ENCODE results near the gene NCAPG2. TPM values are rescaled to one million over a fixed set of nuclear protein-coding genes. Genes with fewer than 3 reads are reported as not detected.

Gene NCAPG2
- total RNA-seq, 4 donors from 2014 or later, result 6.7 to 8.3 (median 7.7) TPM

DNA sequence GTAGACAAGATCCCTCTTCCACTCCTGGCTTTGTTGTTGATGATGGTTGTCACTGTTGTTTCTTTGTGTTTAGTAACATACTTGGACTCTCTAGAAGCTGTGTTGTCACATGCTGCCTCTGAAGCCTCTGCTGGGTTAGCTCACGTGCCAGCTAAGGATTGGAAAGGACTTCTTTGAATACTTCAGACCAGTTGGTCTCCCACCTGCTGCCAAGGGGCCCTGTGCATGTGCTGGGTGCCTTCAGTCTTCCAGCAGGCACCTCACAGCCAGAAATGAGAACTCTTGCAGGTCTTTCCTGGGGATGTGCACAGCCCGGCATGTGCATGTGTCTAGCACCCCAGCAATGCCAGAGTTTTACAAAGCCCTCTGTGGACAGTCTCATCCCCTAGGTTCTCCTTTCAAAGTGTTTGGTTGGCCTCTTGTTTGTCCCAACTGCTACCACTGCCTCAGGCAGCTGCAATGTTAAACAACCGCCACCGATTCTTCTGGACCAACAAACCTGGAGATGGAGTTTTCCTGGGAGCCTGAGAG lies 21.7 kb upstream of the NCAPG2 start:
- WGBS, 2 donors, result 89% methylated on average over 4 of the region's 4 CpGs
- Histone ChIP-seq H3K36me3 (peaks cover 0 to 3% of the 10 kb centered on the region in 2 donors), H3K27ac (no peak overlapping the region), H3K27me3 (no peaks in the 10 kb centered on the region), H3K4me3 (replicated peaks in 1 of 3) (no peak overlapping the region), H3K9me3 (no peaks in the 10 kb centered on the region), H3K4me1 (no peaks in the 10 kb centered on the region)
- TF ChIP-seq, protein P1, sequence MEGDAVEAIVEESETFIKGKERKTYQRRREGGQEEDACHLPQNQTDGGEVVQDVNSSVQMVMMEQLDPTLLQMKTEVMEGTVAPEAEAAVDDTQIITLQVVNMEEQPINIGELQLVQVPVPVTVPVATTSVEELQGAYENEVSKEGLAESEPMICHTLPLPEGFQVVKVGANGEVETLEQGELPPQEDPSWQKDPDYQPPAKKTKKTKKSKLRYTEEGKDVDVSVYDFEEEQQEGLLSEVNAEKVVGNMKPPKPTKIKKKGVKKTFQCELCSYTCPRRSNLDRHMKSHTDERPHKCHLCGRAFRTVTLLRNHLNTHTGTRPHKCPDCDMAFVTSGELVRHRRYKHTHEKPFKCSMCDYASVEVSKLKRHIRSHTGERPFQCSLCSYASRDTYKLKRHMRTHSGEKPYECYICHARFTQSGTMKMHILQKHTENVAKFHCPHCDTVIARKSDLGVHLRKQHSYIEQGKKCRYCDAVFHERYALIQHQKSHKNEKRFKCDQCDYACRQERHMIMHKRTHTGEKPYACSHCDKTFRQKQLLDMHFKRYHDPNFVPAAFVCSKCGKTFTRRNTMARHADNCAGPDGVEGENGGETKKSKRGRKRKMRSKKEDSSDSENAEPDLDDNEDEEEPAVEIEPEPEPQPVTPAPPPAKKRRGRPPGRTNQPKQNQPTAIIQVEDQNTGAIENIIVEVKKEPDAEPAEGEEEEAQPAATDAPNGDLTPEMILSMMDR (IDR thresholded peaks at IDR 0.05), result no peak
- TF ChIP-seq POLR2A (IDR thresholded peaks at IDR 0.05), result no peak
- intact Hi-C loops (cut with DNase I), result no loop called here
- DNase-seq, result no peak

DNA sequence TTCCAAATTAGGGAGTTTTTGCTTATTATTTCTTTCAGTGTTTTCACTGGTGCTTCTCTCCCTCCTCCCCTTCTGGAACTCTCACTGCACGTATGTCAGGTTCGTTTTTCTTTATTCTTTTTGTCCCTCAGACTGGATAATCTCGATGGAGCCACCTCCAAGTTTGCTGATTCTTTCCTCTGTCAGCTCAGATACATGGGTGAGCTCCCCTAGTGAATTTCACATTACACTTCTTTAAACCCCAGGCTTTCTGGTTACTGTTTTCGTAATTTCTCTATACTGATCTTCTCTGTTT lies 20.8 kb upstream of the NCAPG2 start:
- Histone ChIP-seq H3K4me3 (replicated peaks in 1 of 3) (no peak overlapping the region), H3K36me3 (peaks cover 0 to under 1% of the 10 kb centered on the region in 2 donors), H3K27me3 (no peaks in the 10 kb centered on the region), H3K4me1 (no peaks in the 10 kb centered on the region), H3K9me3 (no peaks in the 10 kb centered on the region), H3K27ac (no peak overlapping the region)
- no peak for DNase-seq
- intact Hi-C loops (cut with DNase I), result no loop called here
- 85 to 86% methylated on average over 4 of the region's 4 CpGs for WGBS, 2 donors
- no peak for TF ChIP-seq POLR2A (IDR thresholded peaks at IDR 0.05)
- TF ChIP-seq, protein P1 (IDR thresholded peaks at IDR 0.05), result no peak

DNA sequence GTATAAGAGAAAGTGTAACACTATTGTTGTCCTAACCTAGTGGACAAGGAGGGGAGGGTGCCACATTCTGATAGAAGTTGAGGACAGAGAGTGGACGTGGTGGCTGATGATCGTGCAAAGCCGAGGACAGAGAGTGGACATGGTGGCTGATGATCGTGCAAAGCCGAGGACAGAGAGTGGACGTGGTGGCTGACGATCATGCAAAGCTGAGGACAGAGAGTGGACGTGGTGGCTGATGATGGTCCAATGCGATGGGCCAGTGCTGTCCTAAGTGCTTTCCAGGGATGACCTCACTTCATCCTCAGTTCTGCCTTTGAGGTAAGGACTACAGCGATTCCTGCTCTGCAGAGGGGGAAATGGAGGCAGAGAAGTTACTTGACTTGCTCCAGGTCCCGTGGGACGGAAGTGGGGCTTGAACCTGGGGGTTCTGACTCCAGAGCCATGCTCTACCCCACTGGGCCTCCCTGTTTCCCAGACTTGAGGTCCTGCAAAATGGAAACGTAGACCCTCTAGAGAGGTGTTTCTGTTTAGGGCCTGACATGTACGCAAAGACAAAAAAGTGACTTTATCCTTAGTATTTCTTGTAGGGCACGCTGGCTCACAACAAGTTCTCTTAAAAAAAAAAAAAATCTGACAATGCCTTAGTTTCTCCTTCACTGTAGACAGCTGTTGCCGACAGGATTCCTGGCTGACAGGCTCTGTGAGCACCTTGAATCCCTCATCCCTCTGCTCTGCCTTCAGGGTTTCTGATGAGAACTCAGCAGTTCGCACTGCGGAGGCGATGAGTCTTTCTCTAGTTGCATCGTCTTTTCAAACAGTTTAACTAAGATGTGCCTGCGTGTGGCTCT lies 20.3 kb upstream of the NCAPG2 start:
- H3K36me3 ChIP-seq, result no peaks in the 10 kb centered on the region
- no peak for DNase-seq
- H3K27me3 ChIP-seq, result no peaks in the 10 kb centered on the region
- intact Hi-C loops (cut with DNase I), result no loop called here
- H3K9me3 ChIP-seq, result no peaks in the 10 kb centered on the region
- TF ChIP-seq, protein P1 (IDR thresholded peaks at IDR 0.05), result no peak
- no peak for TF ChIP-seq POLR2A (IDR thresholded peaks at IDR 0.05)
- no peak overlapping the region for H3K4me3 ChIP-seq (replicated peaks in 1 of 3)
- H3K27ac ChIP-seq, result no peak overlapping the region
- 89 to 94% methylated on average over 21 of the region's 21 CpGs for WGBS, 2 donors
- H3K4me1 ChIP-seq, result no peaks in the 10 kb centered on the region

DNA sequence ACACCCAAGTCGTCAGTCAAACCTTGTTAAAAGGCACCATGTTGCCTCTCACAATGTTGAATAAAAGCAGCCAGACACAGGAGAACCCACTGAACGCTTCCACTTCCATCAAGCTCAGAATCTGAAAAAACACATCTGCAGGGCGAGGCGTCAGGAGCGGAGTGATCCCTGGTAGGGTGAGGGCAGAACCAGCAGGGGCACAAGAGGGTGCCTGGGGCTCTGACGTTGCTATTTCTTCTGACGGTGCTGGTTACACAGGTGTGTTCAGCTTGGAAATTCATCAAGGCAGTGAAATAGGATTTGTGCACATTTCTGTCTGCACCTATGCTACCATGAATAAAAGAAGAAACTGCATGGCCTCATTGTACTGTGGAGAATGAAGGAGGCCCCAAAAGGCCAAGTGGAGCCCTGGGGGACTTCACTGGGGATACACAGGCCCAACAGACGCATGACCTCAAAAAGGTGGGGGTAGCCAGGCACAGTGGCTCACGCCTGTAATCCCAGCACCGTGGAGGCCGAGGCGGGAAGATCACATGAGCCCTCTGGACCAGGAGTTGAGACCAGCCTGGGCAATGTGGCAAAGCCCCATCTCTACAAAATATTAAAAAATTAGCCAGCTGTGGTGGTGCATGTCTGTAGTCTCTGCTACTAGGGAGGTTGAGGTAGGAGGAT lies 19.2 kb upstream of the NCAPG2 start:
- H3K4me3 ChIP-seq (replicated peaks in 1 of 3), result no peak overlapping the region

More for the DNA sequence above, 19.2 kb upstream of the NCAPG2 start:
- no peak overlapping the region for H3K27ac ChIP-seq
- DNase-seq, result no peak
- TF ChIP-seq, protein P1 (IDR thresholded peaks at IDR 0.05), result no peak
- TF ChIP-seq POLR2A (IDR thresholded peaks at IDR 0.05), result no peak
- no peaks in the 10 kb centered on the region for H3K36me3 ChIP-seq
- intact Hi-C loops (cut with DNase I), result no loop called here
- H3K9me3 ChIP-seq, result no peaks in the 10 kb centered on the region
- 88 to 90% methylated on average over 12 of the region's 12 CpGs for WGBS, 2 donors
- no peaks in the 10 kb centered on the region for H3K27me3 ChIP-seq
- H3K4me1 ChIP-seq, result no peaks in the 10 kb centered on the region
